LNCaP clone FGC (cell line): Measurements from ENCODE around the gene PFN3.
"Not testable (repeated sequence)": the region's sequence is repeated elsewhere in the genome, so short reads cannot be mapped to it uniquely, and the experiment has no call there.

Source experiments
- DNase-seq: peaks from one replicate; pipeline ENCODE4 v3.0.0-alpha.2; 2011; ENCODE audit warnings: low read depth
- H3K4me3 ChIP-seq: 2 replicates; pipeline ENCODE4 v1.5.1; 2011; ENCODE audit warnings: mild to moderate bottlenecking, low read depth, low read length, control low read depth
- CTCF ChIP-seq: IDR thresholded peaks from 2 replicates; pipeline ENCODE4 v1.5.1; 2012; ENCODE audit warnings: mild to moderate bottlenecking; ENCODE audit not compliant: control insufficient read depth, insufficient read depth; ENCODE audit errors: extremely low read depth

The PFN3 gene

GRCh38 chr5:177364159-177364962 is 36.1 kb downstream of the PFN3 start:
- no peak for DNase-seq
- H3K4me3 ChIP-seq = no peak overlapping the region
- no peak for TF ChIP-seq CTCF

GRCh38 chr5:177363565-177363964 is 36.9 kb downstream of the PFN3 start:
- TF ChIP-seq CTCF = no peak
- DNase-seq = no peak
- H3K4me3 ChIP-seq = no peak overlapping the region

GRCh38 chr5:177362610-177363507 is 37.6 kb downstream of the PFN3 start:
- no peak overlapping the region for H3K4me3 ChIP-seq
- no peak for TF ChIP-seq CTCF
- DNase-seq = no peak

GRCh38 chr5:177362292-177362609 is 38.2 kb downstream of the PFN3 start:
- H3K4me3 ChIP-seq = no peak overlapping the region
- DNase-seq = no peak
- TF ChIP-seq CTCF = no peak

- TF ChIP-seq CTCF = no peak
- DNase-seq = no peak
- H3K4me3 ChIP-seq = no peak overlapping the region
Measured at GRCh38 chr5:177361418-177362291, 38.8 kb downstream of the PFN3 start.

GRCh38 chr5:177360740-177361139 is 39.7 kb downstream of the PFN3 start:
- H3K4me3 ChIP-seq = not testable (repeated sequence)

GRCh38 chr5:177359860-177360259 is 40.6 kb downstream of the PFN3 start:
- DNase-seq = no peak
- H3K4me3 ChIP-seq = no peak overlapping the region
- no peak for TF ChIP-seq CTCF

More at GRCh38 chr5:177360740-177361139, 39.7 kb downstream of the PFN3 start:
- DNase-seq = not testable (repeated sequence)
